GM12878 (cell line): ENCODE results near the gene PSMB5. TPM values are rescaled to one million over a fixed set of nuclear protein-coding genes. Genes with fewer than 3 reads are reported as not detected.

Experiments used
- ATAC-seq: fragments of 200-7000 bp; cut with Tn5 transposase; 3 replicates; pipeline ENCODE4 v1.9.1; 2020; ENCODE audit warnings: mild to moderate bottlenecking, moderate library complexity
- BruUV-seq: library from RNA; stranded (reverse); fragments of 400-500 nt; replicated peaks from 2 replicates; lab custom pipeline; 2021; lab: Mats Ljungman, UMichigan
- CTCF ChIA-PET: fragments of 300-600 bp; sonication (Branson Sonifier 250); formaldehyde crosslinking; extraction: SDS; loops from one replicate; lab custom pipeline; 2021; ENCODE audit warnings: inconsistent platforms; lab: Yijun Ruan, JAX
- POLR2A ChIA-PET: fragments of 350-600 bp; formaldehyde crosslinking; extraction: SDS; loops from one replicate; lab custom pipeline; 2021; ENCODE audit warnings: inconsistent platforms; lab: Charles Lee
- RAD21 ChIA-PET: fragments of 300-600 bp; sonication (Branson Sonifier 250); formaldehyde crosslinking; loops from one replicate; lab custom pipeline; 2023; ENCODE audit warnings: antibody characterized with exemption; ENCODE audit not compliant: unreplicated experiment; lab: Charles Lee
- SMC1A ChIA-PET: fragments of 300-600 bp; sonication (Branson Sonifier 250); formaldehyde crosslinking; loops from one replicate; lab custom pipeline; 2023; ENCODE audit not compliant: unreplicated experiment, uncharacterized antibody; lab: Charles Lee
- DNase-seq: peaks from one replicate; pipeline ENCODE4 v3.0.0-alpha.2; 2011; ENCODE audit warnings: low read depth, low spot score
- FAIRE-seq: peaks from 3 replicates; lab custom pipeline; 2011; peaks lifted over from hg19 to GRCh38; lab: Jason Lieb, UNC
- H2AFZ ChIP-seq: 2 replicates; pipeline ENCODE4 v1.6.0; 2011; ENCODE audit warnings: low read depth, low read length, control low read depth; ENCODE audit not compliant: control insufficient read depth
- H3K27ac ChIP-seq: 2 replicates; pipeline ENCODE4 v1.5.1; 2011; ENCODE audit warnings: control low read depth; ENCODE audit not compliant: control insufficient read depth, insufficient read depth
- H3K27me3 ChIP-seq, 2 experiments: replicated peaks in 1 of 2; 2 replicates each; pipeline versions ENCODE4 v1.6.0 to v1.6.1; 2011; ENCODE audit warnings: low read length in 1 of 2; ENCODE audit not compliant: control insufficient read depth in 2 of 2, insufficient read depth in 2 of 2
- H3K36me3 ChIP-seq, 2 experiments: 2 replicates each; pipeline ENCODE4 v1.5.1; 2011; ENCODE audit warnings: low read length in 1 of 2; ENCODE audit not compliant: control insufficient read depth in 2 of 2, insufficient read depth in 2 of 2
- H3K4me1 ChIP-seq: 2 replicates; pipeline ENCODE4 v1.6.1; 2011; ENCODE audit warnings: mild to moderate bottlenecking, low read length, moderate library complexity, mixed read lengths; ENCODE audit not compliant: control insufficient read depth, insufficient read depth
- H3K4me2 ChIP-seq: 2 replicates; pipeline ENCODE4 v1.6.0; 2011; ENCODE audit warnings: control low read depth; ENCODE audit not compliant: control insufficient read depth, insufficient read depth
- H3K4me3 ChIP-seq: fragments of 200-600 bp; sonication (generic); 2 replicates; pipeline ENCODE4 v1.5.1; 2016
- H3K79me2 ChIP-seq: 2 replicates; pipeline ENCODE4 v1.6.0; 2011; ENCODE audit warnings: low read length; ENCODE audit not compliant: control insufficient read depth, insufficient read depth
- H3K9ac ChIP-seq: 2 replicates; pipeline ENCODE4 v1.8.0; 2011; ENCODE audit warnings: low read length, control low read depth, mixed read lengths; ENCODE audit not compliant: control insufficient read depth, insufficient read depth
- H3K9me3 ChIP-seq: replicated peaks from 3 replicates; pipeline ENCODE4 v1.5.1; 2011; ENCODE audit warnings: mild to moderate bottlenecking, low read length; ENCODE audit not compliant: control insufficient read depth, insufficient read depth
- H4K20me1 ChIP-seq: 2 replicates; pipeline ENCODE4 v1.6.0; 2011; ENCODE audit not compliant: control insufficient read depth, insufficient read depth
- SP1 ChIP-seq: IDR thresholded peaks from one replicate; pipeline ENCODE4 v1.6.1; 2011; ENCODE audit warnings: low read depth, low read length
- SPI1 ChIP-seq: IDR thresholded peaks from 2 replicates; pipeline ENCODE4 v1.6.1; 2011; ENCODE audit warnings: low read depth, mild to moderate bottlenecking, low read length, moderate library complexity, borderline replicate concordance; ENCODE audit not compliant: insufficient read depth
- YY1 ChIP-seq: IDR thresholded peaks from 2 replicates; pipeline ENCODE4 v1.6.1; 2011; ENCODE audit warnings: low read depth, mild to moderate bottlenecking, low read length
- ZNF687 ChIP-seq: fragments of 450-650 bp; IDR thresholded peaks from 2 replicates; pipeline ENCODE4 v1.6.1; 2017; ENCODE audit warnings: mild to moderate bottlenecking, moderate library complexity
- WGBS: methylation state at CpG from one replicate; pipeline ENCODE4 v1.1.6; 2016; ENCODE audit warnings: low lambda C conversion rate; ENCODE audit not compliant: insufficient replicate concordance, insufficient coverage; ENCODE audit errors: missing lambda C conversion rate; 5-methylcytosine and 5-hydroxymethylcytosine counted together
- in situ Hi-C: fragments of 300-500 bp; cut with MboI; formaldehyde crosslinking; loops from 9 replicates; pipeline ENCODE4 v1.14.3; 2018; ENCODE audit warnings: mixed read lengths
- intact Hi-C: fragments of 100-400 bp; cut with micrococcal nuclease; formaldehyde crosslinking; loops from one replicate; pipeline ENCODE4 v1.14.2; 2022; ENCODE audit not compliant: unreplicated experiment
- polyA plus RNA-seq, 11 experiments: library from polyadenylated mRNA; depleted of rRNA in 4 of 11; unstranded in 6 of 11; stranded (reverse) in 5 of 11; fragments of >200 nt; fragmentation: Nextera tagmentation in 4 of 11; fragmentation: Illumina TruSeq in 1 of 11; extraction: Ambion mirVana in 4 of 11; extraction: Trizol in 1 of 11; gene quantifications; 1 replicate in 1 of 11; 2 replicates in 10 of 11; pipeline versions ENCODE4 v1.2.1 to v1.2.3, GENCODE V29; 2011 to 2016; ENCODE audit warnings: inconsistent platforms in 2 of 11, missing spikeins in 2 of 11, low read depth in 1 of 11
- total RNA-seq, 4 experiments: library from RNA; depleted of rRNA in 3 of 4; stranded (reverse); fragments of >200 nt in 3 of 4; fragmentation: Illumina TruSeq in 1 of 4; extraction: Trizol in 1 of 4; gene quantifications; 2 replicates each; pipeline versions ENCODE4 v1.2.1 to v1.2.3, GENCODE V29; 2013 to 2021

PSMB5 gene
- total and polyA plus RNA-seq, 10 of the 15 experiments (the other 5 are each of a cell fraction or from before 2014, with no cell fraction given), result 84.5 to 802 (median 144) TPM

- ATAC-seq (no peak), DNase-seq (no peak), FAIRE-seq (no peak)
- in situ Hi-C loops, result no loop called here
- 94% methylated on average over 2 of the region's 2 CpGs for WGBS
- H3K4me3 ChIP-seq, result no peak overlapping the region
- H3K27ac ChIP-seq, result no peak overlapping the region
- no peak overlapping the region for H2AFZ ChIP-seq
- no peaks in the 10 kb centered on the region for H3K4me1 ChIP-seq
- POLR2A ChIA-PET, result no interaction called here
- CTCF ChIA-PET, result interaction anchor here (1.0 to 7.5 kb wide), 6 partner anchors 11 to 93 kb away, joined by 3 to 80 read pairs (median 20); partner anchors contain the start of genes ACIN1 and C14orf119
- H3K9me3 ChIP-seq, result no peaks in the 10 kb centered on the region
- no peaks in the 10 kb centered on the region for H3K27me3 ChIP-seq
- H3K79me2 ChIP-seq, result no peaks in the 10 kb centered on the region
- SMC1A ChIA-PET, result interaction anchor here (0.5 to 2.1 kb wide), 5 partner anchors 9 to 755 kb away, joined by 3 to 8 read pairs (median 3); partner anchors contain the start of gene ACIN1
- intact Hi-C loops, result no loop called here
- peaks cover 25 to 60% of the 10 kb centered on the region in 2 experiments for H3K36me3 ChIP-seq
- no peak overlapping the region for H3K4me2 ChIP-seq
- no peaks in the 10 kb centered on the region for H4K20me1 ChIP-seq
- H3K9ac ChIP-seq, result no peak overlapping the region
- BruUV-seq, result no TSS peak
- RAD21 ChIA-PET, result no interaction called here
- TF ChIP-seq SP1 (no peak), YY1 (no peak), ZNF687 (no peak), SPI1 (no peak)
Observed at GRCh38 chr14:23079716-23080115, 45.0 kb upstream of the PSMB5 start.
